Right lobe of liver (tissue), 6 donors: ENCODE measurements around the gene EXOC3. TPM values are rescaled to one million over a fixed set of nuclear protein-coding genes. Genes with fewer than 3 reads are reported as not detected.
A peak's percentile ranks its signal among the peaks of the same experiment; 100 is the strongest.

Experiments
- ATAC-seq, 4 donors: fragments of 200-7000 bp; cut with Tn5 transposase; one replicate each; pipeline ENCODE4 v1.9.1; 2020; ENCODE audit warnings: mild to moderate bottlenecking in 4 of 4, moderate library complexity in 4 of 4
- DNase-seq, 3 donors: peaks; one replicate each; pipeline ENCODE4 v3.0.0-alpha.2; 2020
- H3K27ac ChIP-seq, 3 donors: fragments of 200-600 bp; one replicate each; pipeline ENCODE4 v1.8.0; 2022
- H3K27me3 ChIP-seq, 2 donors: fragments of 200-600 bp; one replicate each; pipeline ENCODE4 v1.8.0; 2022
- H3K36me3 ChIP-seq, 4 donors: fragments of 200-600 bp; sonication (generic) in 1 of 4; one replicate each; pipeline versions ENCODE4 v1.5.1 to v1.8.0; 2017 to 2022; ENCODE audit warnings: control low read depth in 1 of 4
- H3K4me1 ChIP-seq, 4 donors: fragments of 200-600 bp; sonication (generic) in 1 of 4; one replicate each; pipeline versions ENCODE4 v1.5.1 to v1.8.0; 2017 to 2022; ENCODE audit warnings: control low read depth in 1 of 4
- H3K4me3 ChIP-seq, 3 donors: fragments of 200-600 bp; one replicate each; pipeline ENCODE4 v1.8.0; 2022
- H3K9me3 ChIP-seq, 4 donors: fragments of 200-600 bp; sonication (generic) in 1 of 4; one replicate each; pipeline versions ENCODE4 v1.5.1 to v1.8.0; 2017 to 2022; ENCODE audit warnings: control low read depth in 1 of 4
- CTCF ChIP-seq, 4 donors: fragments of 200-600 bp in 3 of 4; fragments of 450-650 bp in 1 of 4; IDR thresholded peaks; one replicate each; pipeline versions ENCODE4 v1.5.1 to v1.8.0; 2016 to 2022; ENCODE audit warnings: antibody characterized with exemption in 4 of 4, mild to moderate bottlenecking in 2 of 4
- POLR2A ChIP-seq: fragments of 450-650 bp; IDR thresholded peaks from one replicate; pipeline ENCODE4 v1.6.1; 2017; ENCODE audit warnings: antibody characterized with exemption, mild to moderate bottlenecking
- WGBS: methylation state at CpG from one replicate; pipeline ENCODE4 v1.1.6; 2018; ENCODE audit warnings: low coverage, low lambda C conversion rate; ENCODE audit not compliant: insufficient coverage; ENCODE audit errors: missing lambda C conversion rate; 5-methylcytosine and 5-hydroxymethylcytosine counted together
- intact Hi-C, 2 donors: fragments of 100-400 bp; cut with DNase I; formaldehyde crosslinking; loops; one replicate each; pipeline versions ENCODE4 v1.11.2 to v1.14.1; 2022
- total RNA-seq, 6 experiments: library from RNA; depleted of rRNA in 2 of 6; stranded (reverse); fragments of >200 nt in 2 of 6; fragmentation: NEBNext Ultra II Directional in 3 of 6; extraction: Animal tissue kit (Norgen Biotek cat#: 25700) in 3 of 6; gene quantifications; one replicate each; pipeline versions ENCODE4 v1.1.0 to v1.2.4, GENCODE V29; 2016 to 2023
- donor health status: DM: no; HTN: yes; CAD: no.
- donor health status: DM: no; HTN: no; CAD: no.
- donor health status: DM: no; HTN: no; CAD: no.
- donor health status: DM: no; HTN: yes; CAD: no.
- donor health status: DM: no; HTN: yes; CAD: no.

Gene EXOC3
- total RNA-seq, 6 experiments from 2014 or later, result 14.6 to 24.3 (median 20.0) TPM

DNA sequence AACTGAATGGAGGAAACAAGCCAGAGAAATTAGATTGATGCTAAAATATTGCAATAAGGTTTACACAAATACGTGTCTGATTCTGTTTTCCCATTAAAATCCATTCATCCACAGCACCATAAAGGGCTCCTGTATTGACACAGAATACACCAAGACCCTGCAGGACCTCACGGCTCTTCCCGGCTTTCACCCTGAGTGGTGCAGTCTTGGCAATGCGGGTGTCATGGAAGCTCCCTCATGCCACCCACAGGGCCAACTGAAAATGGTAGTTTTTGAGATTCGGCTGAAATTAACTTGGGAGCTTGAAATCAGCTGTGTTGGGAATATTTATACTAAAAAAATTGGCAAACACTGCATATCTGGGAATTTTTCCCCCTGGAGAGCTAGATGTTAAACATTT lies 17.3 kb upstream of the EXOC3 start:
- 21% methylated on average over 4 of the region's 5 CpGs for WGBS
- TF ChIP-seq CTCF (IDR thresholded peaks at IDR 0.05) (peak in 1 of 4 donors; percentile 6), POLR2A (no peak)
- intact Hi-C loops, result no loop called here
- Histone ChIP-seq H3K27ac (no peak overlapping the region), H3K36me3 (no peaks in the 10 kb centered on the region), H3K4me1 (no peaks in the 10 kb centered on the region), H3K4me3 (no peak overlapping the region), H3K9me3 (no peaks in the 10 kb centered on the region), H3K27me3 (no peaks in the 10 kb centered on the region)
- DNase-seq (no peak), ATAC-seq (no peak)

DNA sequence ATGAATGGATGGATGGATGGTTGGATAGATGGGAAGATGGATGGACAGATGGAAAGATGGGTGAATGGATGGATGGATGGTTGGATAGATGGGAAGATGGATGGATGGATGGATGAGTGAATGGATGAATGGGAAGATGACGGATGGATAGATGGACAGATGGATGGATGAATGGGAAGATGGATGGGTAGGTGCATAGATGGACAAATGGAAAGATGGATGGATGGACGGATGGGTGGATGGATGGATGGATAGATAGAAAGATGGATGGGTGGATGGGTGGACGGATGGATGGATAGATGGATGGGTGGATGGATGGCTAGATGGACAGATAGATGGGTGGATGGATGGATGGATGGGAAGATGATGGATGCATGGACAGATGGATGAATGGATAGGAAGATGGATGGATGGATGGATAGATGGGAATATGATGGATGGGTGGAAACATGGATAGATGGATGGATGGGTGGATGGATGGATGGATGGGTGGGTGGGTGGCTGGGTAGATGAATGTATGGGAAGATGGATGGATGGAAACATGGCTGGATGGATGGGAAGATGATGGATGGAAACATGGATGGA lies 16.5 kb upstream of the EXOC3 start:
- no peak for ATAC-seq
- TF ChIP-seq CTCF (IDR thresholded peaks at IDR 0.05) (no peak), POLR2A (no peak)
- Histone ChIP-seq H3K4me3 (no peak overlapping the region), H3K27ac (no peak overlapping the region), H3K36me3 (no peaks in the 10 kb centered on the region), H3K27me3 (no peaks in the 10 kb centered on the region), H3K9me3 (no peaks in the 10 kb centered on the region), H3K4me1 (no peaks in the 10 kb centered on the region)
- no peak for DNase-seq
- 44% methylated on average over 3 of the region's 3 CpGs for WGBS
- intact Hi-C loops, result no loop called here

DNA sequence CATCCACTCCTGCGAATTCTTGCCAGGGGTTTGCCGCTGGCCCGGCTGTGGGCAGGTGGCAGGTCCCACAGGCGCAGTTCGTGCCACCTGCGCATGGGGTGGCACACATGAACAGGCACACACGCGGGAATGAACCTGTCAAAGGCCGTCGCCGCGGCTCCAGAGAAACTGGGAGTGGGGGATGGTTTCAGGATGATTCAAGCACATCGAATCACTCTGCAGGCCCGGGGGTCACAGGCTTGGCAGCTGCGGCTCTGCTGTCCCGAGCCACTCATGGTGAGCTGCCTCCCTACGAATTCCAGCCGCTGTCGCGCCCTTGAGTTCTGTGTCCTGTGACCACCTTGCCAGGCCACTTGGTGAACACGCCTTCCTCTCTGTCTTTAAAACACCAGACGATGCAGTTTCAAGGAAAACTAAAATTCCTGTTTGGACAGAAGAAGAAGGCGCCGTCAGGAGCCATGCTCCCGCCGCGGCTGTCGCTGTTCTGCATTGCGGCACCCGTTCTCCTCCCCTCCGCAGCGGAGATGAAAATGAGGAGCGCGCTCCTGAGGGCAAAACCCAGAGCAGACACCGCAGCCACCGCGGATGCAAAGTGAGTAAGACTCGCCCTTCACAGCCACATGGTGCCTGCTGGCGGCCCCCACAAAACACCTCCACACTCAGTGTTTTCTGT lies 15.4 kb upstream of the EXOC3 start:
- intact Hi-C loops, result no loop called here
- DNase-seq, result no peak
- H3K9me3 ChIP-seq, result no peaks in the 10 kb centered on the region
- 88% methylated on average over 23 of the region's 39 CpGs for WGBS
- H3K27ac ChIP-seq, result no peak overlapping the region
- H3K27me3 ChIP-seq, result no peaks in the 10 kb centered on the region
- H3K36me3 ChIP-seq, result no peaks in the 10 kb centered on the region
- no peak for ATAC-seq
- no peaks in the 10 kb centered on the region for H3K4me1 ChIP-seq
- H3K4me3 ChIP-seq, result no peak overlapping the region
- TF ChIP-seq POLR2A, result no peak
- TF ChIP-seq CTCF (IDR thresholded peaks at IDR 0.05), result no peak

DNA sequence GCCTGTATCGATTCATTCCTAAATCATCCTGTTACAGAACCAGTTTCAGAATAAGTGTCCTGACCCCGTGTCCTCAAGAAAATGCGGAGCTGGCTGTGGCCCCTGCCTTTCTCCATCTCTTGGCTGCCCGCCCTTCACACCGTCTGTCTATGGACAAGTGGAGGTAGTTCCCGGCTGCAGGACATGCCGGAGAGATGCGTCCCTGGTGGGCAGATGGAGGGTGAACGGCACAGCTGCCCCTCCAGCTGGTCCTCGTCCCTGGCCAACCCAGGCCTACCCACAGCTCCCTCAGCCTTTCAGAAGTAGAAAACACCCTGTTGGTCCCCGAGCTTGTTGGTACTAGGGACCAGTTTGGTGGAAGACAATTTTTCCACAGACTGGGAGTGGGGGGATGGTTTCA lies 14.8 kb upstream of the EXOC3 start:
- Histone ChIP-seq H3K27me3 (no peaks in the 10 kb centered on the region), H3K4me3 (no peak overlapping the region), H3K27ac (no peak overlapping the region), H3K9me3 (no peaks in the 10 kb centered on the region), H3K4me1 (no peaks in the 10 kb centered on the region), H3K36me3 (no peaks in the 10 kb centered on the region)
- no peak for TF ChIP-seq POLR2A
- TF ChIP-seq CTCF (IDR thresholded peaks at IDR 0.05), result no peak
- DNase-seq (no peak), ATAC-seq (no peak)
- intact Hi-C loops, result no loop called here
- 88% methylated on average over 6 of the region's 11 CpGs for WGBS
